Measurements from ENCODE around the gene NEURL1. TPM values are rescaled to one million over a fixed set of nuclear protein-coding genes. Genes with fewer than 3 reads are reported as not detected.

The NEURL1 gene
- total RNA-seq, 1 donor: under 0.01 TPM

- DNase-seq (ENCODE audit: low read depth): peak; percentile 46
- no peak overlapping the region for H3K4me3 ChIP-seq (ENCODE audit: low read depth, low read length)
- TF ChIP-seq CTCF (IDR thresholded peaks at IDR 0.05; ENCODE audit: insufficient read depth, low read depth, low read length): no peak
Observed at GRCh38 chr10:103569896-103570295, 76.4 kb downstream of the NEURL1 start.

GRCh38 chr10:103570844-103571655 is 77.5 kb downstream of the NEURL1 start:
- no peak overlapping the region for H3K4me3 ChIP-seq (ENCODE audit: low read depth, low read length)
- no peak for TF ChIP-seq CTCF (IDR thresholded peaks at IDR 0.05; ENCODE audit: insufficient read depth, low read depth, low read length)
- DNase-seq (ENCODE audit: low read depth): no peak

- TF ChIP-seq CTCF (IDR thresholded peaks at IDR 0.05; ENCODE audit: insufficient read depth, low read depth, low read length): no peak
- H3K4me3 ChIP-seq (ENCODE audit: low read depth, low read length): no peak overlapping the region
- no peak for DNase-seq (ENCODE audit: low read depth)
Observed at GRCh38 chr10:103571656-103571975, 78.1 kb downstream of the NEURL1 start.

- no peak overlapping the region for H3K4me3 ChIP-seq (ENCODE audit: low read depth, low read length)
- DNase-seq (ENCODE audit: low read depth): peak; percentile 41
- no peak for TF ChIP-seq CTCF (IDR thresholded peaks at IDR 0.05; ENCODE audit: insufficient read depth, low read depth, low read length)
Observed at GRCh38 chr10:103572347-103573204, 79.1 kb downstream of the NEURL1 start.

GRCh38 chr10:103573205-103573487 is 79.6 kb downstream of the NEURL1 start:
- no peak overlapping the region for H3K4me3 ChIP-seq (ENCODE audit: low read depth, low read length)
- DNase-seq (ENCODE audit: low read depth): no peak
- no peak for TF ChIP-seq CTCF (IDR thresholded peaks at IDR 0.05; ENCODE audit: insufficient read depth, low read depth, low read length)

GRCh38 chr10:103574097-103575061 is 80.9 kb downstream of the NEURL1 start:
- no peak for TF ChIP-seq CTCF (IDR thresholded peaks at IDR 0.05; ENCODE audit: insufficient read depth, low read depth, low read length)
- no peak overlapping the region for H3K4me3 ChIP-seq (ENCODE audit: low read depth, low read length)
- peak; percentile 38 for DNase-seq (ENCODE audit: low read depth)

Data from fibroblast of villous mesenchyme (primary cell).